ENCODE results near the gene YRDC. TPM values are rescaled to one million over a fixed set of nuclear protein-coding genes. Genes with fewer than 3 reads are reported as not detected.
A peak's percentile ranks its signal among the peaks of the same experiment; 100 is the strongest.

YRDC gene
- polyA plus RNA-seq (2013, experiment 1 of 2): 35.2 TPM
- polyA plus RNA-seq (2013, experiment 2 of 2): 36.1 TPM

GRCh38 chr1:37807555-37808368 is at the start of gene YRDC, which contains the start of gene C1orf122:
Gene YRDC (minus strand): TSS chr1:37808208. CDS start chr1:37808180, 28 bp downstream.
Gene C1orf122 (plus strand): TSS chr1:37807790. CDS start chr1:37808405, 615 bp downstream.
- H4K8ac ChIP-seq (ENCODE audit: low read depth, low read length): no peak within 1 kb of the TSS
- H3K4me1 ChIP-seq (ENCODE audit: control insufficient read depth, low read depth, low read length): peaks cover 1% of the 10 kb centered on the region
- peak within 1 kb of the TSS; percentile 65 for H3K27ac ChIP-seq (ENCODE audit: low read depth, low read length)
- peak within 1 kb of the TSS; percentile 81 for H3K23ac ChIP-seq (ENCODE audit: low read length)
- no peaks in the 10 kb centered on the region for H3K27me3 ChIP-seq (ENCODE audit: insufficient read depth, low read length, poor library complexity)
- peaks cover 18% of the 10 kb centered on the region for H3K36me3 ChIP-seq (ENCODE audit: control insufficient read depth, insufficient read depth, low read length)
- peak within 1 kb of the TSS; percentile 88 for H3K4ac ChIP-seq (ENCODE audit: low read depth, low read length)
- H3K18ac ChIP-seq (ENCODE audit: low read length): peak within 1 kb of the TSS; percentile 92
- no CpG with 5 or more reads among the region's 95 CpGs for WGBS (ENCODE audit: extremely low coverage, insufficient coverage, low lambda C conversion rate)
- H2BK120ac ChIP-seq (ENCODE audit: low read depth, low read length): peak within 1 kb of the TSS; percentile 52
- no peak within 1 kb of the TSS for H4K5ac ChIP-seq (ENCODE audit: low read length)
- peak; percentile 96 for DNase-seq
- H3K4me2 ChIP-seq (ENCODE audit: low read length): peak within 1 kb of the TSS; percentile 54
- H2AK5ac ChIP-seq (ENCODE audit: low read length): no peak within 1 kb of the TSS
- peak within 1 kb of the TSS; percentile 91 for H3K4me3 ChIP-seq (ENCODE audit: low read length)
- H3K9ac ChIP-seq (ENCODE audit: low read length): peak within 1 kb of the TSS; percentile 94
- peaks cover 14% of the 10 kb centered on the region for H3K79me2 ChIP-seq (ENCODE audit: control insufficient read depth, insufficient read depth, low read length)
- H3K56ac ChIP-seq (ENCODE audit: low read length): peak within 1 kb of the TSS; percentile 99
- H2BK5ac ChIP-seq (ENCODE audit: low read length): peak within 1 kb of the TSS; percentile 59
- H2BK15ac ChIP-seq (replicated peaks; ENCODE audit: low read depth): no peak within 1 kb of the TSS
- peaks cover 20% of the 10 kb centered on the region for H3K79me1 ChIP-seq (ENCODE audit: low read length)

GRCh38 chr1:37854406-37854805 is 46.4 kb upstream of the YRDC start:
- no peak overlapping the region for H3K56ac ChIP-seq (ENCODE audit: low read length)
- DNase-seq: no peak
- H4K8ac ChIP-seq (ENCODE audit: low read depth, low read length): no peak overlapping the region
- no peaks in the 10 kb centered on the region for H3K27me3 ChIP-seq (ENCODE audit: insufficient read depth, low read length, poor library complexity)
- no peak overlapping the region for H3K9ac ChIP-seq (ENCODE audit: low read length)
- H2BK5ac ChIP-seq (ENCODE audit: low read length): no peak overlapping the region
- no peak overlapping the region for H3K4me3 ChIP-seq (ENCODE audit: low read length)
- H3K36me3 ChIP-seq (ENCODE audit: control insufficient read depth, insufficient read depth, low read length): peaks cover 4% of the 10 kb centered on the region
- no peak overlapping the region for H4K5ac ChIP-seq (ENCODE audit: low read length)
- H3K79me1 ChIP-seq (ENCODE audit: low read length): peaks cover 24% of the 10 kb centered on the region
- H3K79me2 ChIP-seq (ENCODE audit: control insufficient read depth, insufficient read depth, low read length): peaks cover 22% of the 10 kb centered on the region
- no peaks in the 10 kb centered on the region for H3K4me1 ChIP-seq (ENCODE audit: control insufficient read depth, low read depth, low read length)
- no CpG with 5 or more reads among the region's 6 CpGs for WGBS (ENCODE audit: extremely low coverage, insufficient coverage, low lambda C conversion rate)
- no peak overlapping the region for H2BK120ac ChIP-seq (ENCODE audit: low read depth, low read length)
- no peak overlapping the region for H3K4me2 ChIP-seq (ENCODE audit: low read length)
- H2BK15ac ChIP-seq (replicated peaks; ENCODE audit: low read depth): no peak overlapping the region
- H2AK5ac ChIP-seq (ENCODE audit: low read length): no peak overlapping the region
- H3K27ac ChIP-seq (ENCODE audit: low read depth, low read length): no peak overlapping the region
- H3K18ac ChIP-seq (ENCODE audit: low read length): no peak overlapping the region
- no peak overlapping the region for H3K4ac ChIP-seq (ENCODE audit: low read depth, low read length)
- no peak overlapping the region for H3K23ac ChIP-seq (ENCODE audit: low read length)

- Histone ChIP-seq H3K79me1 (ENCODE audit: low read length) (peaks cover 29% of the 10 kb centered on the region), H3K18ac (ENCODE audit: low read length) (no peak overlapping the region), H3K4me3 (ENCODE audit: low read length) (no peak overlapping the region), H3K23ac (ENCODE audit: low read length) (no peak overlapping the region), H2AK5ac (ENCODE audit: low read length) (no peak overlapping the region), H3K9ac (ENCODE audit: low read length) (no peak overlapping the region), H3K27ac (ENCODE audit: low read depth, low read length) (no peak overlapping the region), H3K56ac (ENCODE audit: low read length) (no peak overlapping the region), H3K27me3 (ENCODE audit: insufficient read depth, low read length, poor library complexity) (no peaks in the 10 kb centered on the region), H3K36me3 (ENCODE audit: control insufficient read depth, insufficient read depth, low read length) (peaks cover 4% of the 10 kb centered on the region), H3K4me1 (ENCODE audit: control insufficient read depth, low read depth, low read length) (no peaks in the 10 kb centered on the region), H4K5ac (ENCODE audit: low read length) (no peak overlapping the region), H2BK120ac (ENCODE audit: low read depth, low read length) (no peak overlapping the region), H3K4me2 (ENCODE audit: low read length) (no peak overlapping the region), H2BK15ac (replicated peaks; ENCODE audit: low read depth) (no peak overlapping the region), H3K79me2 (ENCODE audit: control insufficient read depth, insufficient read depth, low read length) (peaks cover 18% of the 10 kb centered on the region), H4K8ac (ENCODE audit: low read depth, low read length) (no peak overlapping the region), H2BK5ac (ENCODE audit: low read length) (no peak overlapping the region), H3K4ac (ENCODE audit: low read depth, low read length) (no peak overlapping the region)
- no peak for DNase-seq
Observed at GRCh38 chr1:37853157-37853556, 45.1 kb upstream of the YRDC start.

- Histone ChIP-seq H3K27me3 (ENCODE audit: insufficient read depth, low read length, poor library complexity) (no peaks in the 10 kb centered on the region), H3K27ac (ENCODE audit: low read depth, low read length) (no peak overlapping the region), H4K8ac (ENCODE audit: low read depth, low read length) (no peak overlapping the region), H2BK15ac (replicated peaks; ENCODE audit: low read depth) (no peak overlapping the region), H4K5ac (ENCODE audit: low read length) (no peak overlapping the region), H3K4me3 (ENCODE audit: low read length) (no peak overlapping the region), H3K18ac (ENCODE audit: low read length) (no peak overlapping the region), H3K79me1 (ENCODE audit: low read length) (peaks cover 24% of the 10 kb centered on the region), H3K23ac (ENCODE audit: low read length) (peak overlapping the region; percentile 45), H2BK120ac (ENCODE audit: low read depth, low read length) (no peak overlapping the region), H3K56ac (ENCODE audit: low read length) (no peak overlapping the region), H2AK5ac (ENCODE audit: low read length) (no peak overlapping the region), H3K9ac (ENCODE audit: low read length) (no peak overlapping the region), H3K4me2 (ENCODE audit: low read length) (no peak overlapping the region), H2BK5ac (ENCODE audit: low read length) (no peak overlapping the region), H3K79me2 (ENCODE audit: control insufficient read depth, insufficient read depth, low read length) (peaks cover 14% of the 10 kb centered on the region), H3K36me3 (ENCODE audit: control insufficient read depth, insufficient read depth, low read length) (peaks cover 4% of the 10 kb centered on the region), H3K4me1 (ENCODE audit: control insufficient read depth, low read depth, low read length) (no peaks in the 10 kb centered on the region), H3K4ac (ENCODE audit: low read depth, low read length) (no peak overlapping the region)
- no peak for DNase-seq
- WGBS (ENCODE audit: extremely low coverage, insufficient coverage, low lambda C conversion rate): no CpG with 5 or more reads among the region's 2 CpGs
Observed at GRCh38 chr1:37851782-37852210, 43.8 kb upstream of the YRDC start.

- H3K4ac ChIP-seq (ENCODE audit: low read depth, low read length): no peak overlapping the region
- H3K23ac ChIP-seq (ENCODE audit: low read length): no peak overlapping the region
- no peak overlapping the region for H4K8ac ChIP-seq (ENCODE audit: low read depth, low read length)
- no peak overlapping the region for H2BK5ac ChIP-seq (ENCODE audit: low read length)
- H3K56ac ChIP-seq (ENCODE audit: low read length): no peak overlapping the region
- no peak overlapping the region for H3K4me2 ChIP-seq (ENCODE audit: low read length)
- H3K79me1 ChIP-seq (ENCODE audit: low read length): peaks cover 24% of the 10 kb centered on the region
- H2BK120ac ChIP-seq (ENCODE audit: low read depth, low read length): no peak overlapping the region
- no peaks in the 10 kb centered on the region for H3K4me1 ChIP-seq (ENCODE audit: control insufficient read depth, low read depth, low read length)
- H3K4me3 ChIP-seq (ENCODE audit: low read length): no peak overlapping the region
- no peak overlapping the region for H3K9ac ChIP-seq (ENCODE audit: low read length)
- H3K27me3 ChIP-seq (ENCODE audit: insufficient read depth, low read length, poor library complexity): no peaks in the 10 kb centered on the region
- H2AK5ac ChIP-seq (ENCODE audit: low read length): no peak overlapping the region
- peaks cover 4% of the 10 kb centered on the region for H3K36me3 ChIP-seq (ENCODE audit: control insufficient read depth, insufficient read depth, low read length)
- H2BK15ac ChIP-seq (replicated peaks; ENCODE audit: low read depth): no peak overlapping the region
- no peak overlapping the region for H3K18ac ChIP-seq (ENCODE audit: low read length)
- peaks cover 14% of the 10 kb centered on the region for H3K79me2 ChIP-seq (ENCODE audit: control insufficient read depth, insufficient read depth, low read length)
- no peak overlapping the region for H3K27ac ChIP-seq (ENCODE audit: low read depth, low read length)
- DNase-seq: no peak
- no peak overlapping the region for H4K5ac ChIP-seq (ENCODE audit: low read length)
Observed at GRCh38 chr1:37851262-37851661, 43.3 kb upstream of the YRDC start.
